ENCODE data around the gene ACTRT2. TPM values are rescaled to one million over a fixed set of nuclear protein-coding genes. Genes with fewer than 3 reads are reported as not detected.
A peak's percentile ranks its signal among the peaks of the same experiment; 100 is the strongest.

The ACTRT2 gene
- total RNA-seq, 1 donor from 2014 or later: not detected

- no peak for TF ChIP-seq CTCF (IDR thresholded peaks at IDR 0.05)
- H3K4me3 Mint-ChIP-seq (ENCODE audit: unreplicated experiment): no peak overlapping the region
- no peaks in the 10 kb centered on the region for H3K36me3 Mint-ChIP-seq (ENCODE audit: unreplicated experiment)
- no peaks in the 10 kb centered on the region for H3K9me3 Mint-ChIP-seq (ENCODE audit: unreplicated experiment)
- peaks cover 7% of the 10 kb centered on the region for H3K4me1 Mint-ChIP-seq (ENCODE audit: unreplicated experiment)
- H3K27ac Mint-ChIP-seq (ENCODE audit: unreplicated experiment): no peak overlapping the region
- H3K27me3 Mint-ChIP-seq (ENCODE audit: unreplicated experiment): peaks cover 19% of the 10 kb centered on the region
- DNase-seq (ENCODE audit: extremely low spot score, unreplicated experiment): no peak
Observed at GRCh38 chr1:3066826-3067225, 45.6 kb downstream of the ACTRT2 start.

GRCh38 chr1:3067301-3067670 is 46.0 kb downstream of the ACTRT2 start:
- no peak for TF ChIP-seq CTCF (IDR thresholded peaks at IDR 0.05)
- Mint-ChIP-seq H3K27me3 (ENCODE audit: unreplicated experiment) (peaks cover 19% of the 10 kb centered on the region), H3K27ac (ENCODE audit: unreplicated experiment) (no peak overlapping the region), H3K9me3 (ENCODE audit: unreplicated experiment) (no peaks in the 10 kb centered on the region), H3K4me3 (ENCODE audit: unreplicated experiment) (no peak overlapping the region), H3K36me3 (ENCODE audit: unreplicated experiment) (no peaks in the 10 kb centered on the region), H3K4me1 (ENCODE audit: unreplicated experiment) (peaks cover 6% of the 10 kb centered on the region)
- DNase-seq (ENCODE audit: extremely low spot score, unreplicated experiment): no peak

GRCh38 chr1:3067671-3068563 is 46.6 kb downstream of the ACTRT2 start:
- Mint-ChIP-seq H3K36me3 (ENCODE audit: unreplicated experiment) (no peaks in the 10 kb centered on the region), H3K27me3 (ENCODE audit: unreplicated experiment) (peaks cover 14% of the 10 kb centered on the region), H3K4me3 (ENCODE audit: unreplicated experiment) (peak overlapping the region; percentile 85), H3K9me3 (ENCODE audit: unreplicated experiment) (no peaks in the 10 kb centered on the region), H3K27ac (ENCODE audit: unreplicated experiment) (no peak overlapping the region), H3K4me1 (ENCODE audit: unreplicated experiment) (peaks cover 2% of the 10 kb centered on the region)
- no peak for TF ChIP-seq CTCF (IDR thresholded peaks at IDR 0.05)
- no peak for DNase-seq (ENCODE audit: extremely low spot score, unreplicated experiment)

GRCh38 chr1:3068564-3069431 is 47.5 kb downstream of the ACTRT2 start, which contains the start of gene PRDM16:
Gene PRDM16, plus strand, starts transcription at chr1:3069203. Its CDS starts 57 bp downstream, at chr1:3069260.
- Mint-ChIP-seq H3K27ac (ENCODE audit: unreplicated experiment) (peak within 1 kb of the TSS; percentile 82), H3K4me1 (ENCODE audit: unreplicated experiment) (peaks cover 2% of the 10 kb centered on the region), H3K9me3 (ENCODE audit: unreplicated experiment) (no peaks in the 10 kb centered on the region), H3K36me3 (ENCODE audit: unreplicated experiment) (no peaks in the 10 kb centered on the region), H3K27me3 (ENCODE audit: unreplicated experiment) (peaks cover 14% of the 10 kb centered on the region), H3K4me3 (ENCODE audit: unreplicated experiment) (peak within 1 kb of the TSS; percentile 85)
- no peak for DNase-seq (ENCODE audit: extremely low spot score, unreplicated experiment)
- no peak for TF ChIP-seq CTCF (IDR thresholded peaks at IDR 0.05)
